K562 (cell line): ENCODE measurements around the gene TPSAB1.

Source experiments
- FOXA1 ChIP-seq: fragments of 450-650 bp; IDR thresholded peaks from 2 replicates; pipeline ENCODE4 v1.6.1; 2016; ENCODE audit warnings: mild to moderate bottlenecking, borderline replicate concordance
- KDM5B ChIP-seq: fragments of 200-600 bp; sonication (generic); IDR thresholded peaks from 2 replicates; pipeline ENCODE4 v1.6.1; 2012; ENCODE audit warnings: low read depth, mild to moderate bottlenecking, moderate library complexity, low read length, control low read depth, inconsistent platforms; ENCODE audit not compliant: insufficient replicate concordance
- MYNN ChIP-seq, 2 experiments: sonication (generic); formaldehyde crosslinking in 1 of 2; IDR thresholded peaks; 2 replicates each; pipeline versions ENCODE4 v1.5.0 to v1.6.1; 2016 to 2020; ENCODE audit warnings: antibody characterized with exemption in 1 of 2, missing genetic modification reagents in 1 of 2
- TF ChIP-seq, protein P1 (sequence below), 3 experiments: IDR thresholded peaks in 2 of 3; conservative IDR thresholded peaks in 1 of 3; 2 replicates each; pipeline ENCODE4 v1.5.1; 2011 to 2012; ENCODE audit warnings: low read length in 3 of 3, mild to moderate bottlenecking in 3 of 3, control low read depth in 2 of 3, improper control_type of control experiment in 1 of 3, inconsistent platforms in 1 of 3, low read depth in 1 of 3, mixed read lengths in 1 of 3, moderate library complexity in 1 of 3; ENCODE audit not compliant: insufficient read depth in 2 of 3
- TF ChIP-seq, protein P2 (sequence below), 2 experiments: fragments of 450-650 bp; formaldehyde crosslinking in 1 of 2; IDR thresholded peaks; 2 replicates each; pipeline versions ENCODE4 v1.4.0 to v1.6.1; 2014 to 2020; ENCODE audit warnings: mild to moderate bottlenecking in 2 of 2, borderline replicate concordance in 1 of 2, low read depth in 1 of 2

DNA sequence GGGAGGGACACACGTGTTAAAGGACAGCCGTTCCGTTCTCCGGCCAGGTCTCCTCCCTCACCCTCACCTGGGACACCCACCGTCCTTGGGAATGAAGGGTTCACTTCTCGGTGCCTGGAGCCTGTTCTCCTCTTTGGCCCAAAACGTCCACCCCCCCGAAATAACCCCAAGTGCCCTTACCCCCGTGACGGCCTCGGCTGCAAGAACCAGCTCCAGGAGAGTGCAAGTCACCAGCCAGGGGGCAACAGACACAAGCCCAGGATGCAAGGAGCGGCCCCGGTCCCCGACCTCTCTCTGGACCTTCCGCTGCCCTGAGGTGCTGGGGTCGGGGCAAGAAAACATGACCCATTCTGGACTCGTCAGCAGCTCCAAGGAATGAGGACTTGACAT is 49.0 kb downstream of the TPSAB1 start:
- TF ChIP-seq, protein P1, sequence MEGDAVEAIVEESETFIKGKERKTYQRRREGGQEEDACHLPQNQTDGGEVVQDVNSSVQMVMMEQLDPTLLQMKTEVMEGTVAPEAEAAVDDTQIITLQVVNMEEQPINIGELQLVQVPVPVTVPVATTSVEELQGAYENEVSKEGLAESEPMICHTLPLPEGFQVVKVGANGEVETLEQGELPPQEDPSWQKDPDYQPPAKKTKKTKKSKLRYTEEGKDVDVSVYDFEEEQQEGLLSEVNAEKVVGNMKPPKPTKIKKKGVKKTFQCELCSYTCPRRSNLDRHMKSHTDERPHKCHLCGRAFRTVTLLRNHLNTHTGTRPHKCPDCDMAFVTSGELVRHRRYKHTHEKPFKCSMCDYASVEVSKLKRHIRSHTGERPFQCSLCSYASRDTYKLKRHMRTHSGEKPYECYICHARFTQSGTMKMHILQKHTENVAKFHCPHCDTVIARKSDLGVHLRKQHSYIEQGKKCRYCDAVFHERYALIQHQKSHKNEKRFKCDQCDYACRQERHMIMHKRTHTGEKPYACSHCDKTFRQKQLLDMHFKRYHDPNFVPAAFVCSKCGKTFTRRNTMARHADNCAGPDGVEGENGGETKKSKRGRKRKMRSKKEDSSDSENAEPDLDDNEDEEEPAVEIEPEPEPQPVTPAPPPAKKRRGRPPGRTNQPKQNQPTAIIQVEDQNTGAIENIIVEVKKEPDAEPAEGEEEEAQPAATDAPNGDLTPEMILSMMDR (IDR thresholded peaks at IDR 0.05 in 2 of 3, conservative IDR thresholded peaks at IDR 0.05 in 1 of 3; ENCODE audit: insufficient read depth in 2 of 3, low read depth in 1 of 3, low read length in 3 of 3): peak in 1 of 3 experiments; percentile 9; a peak in 1 of 6 replicates
- TF ChIP-seq KDM5B (no peak), FOXA1 (no peak), MYNN (IDR thresholded peaks at IDR 0.05) (no peak), MYNN (CRISPR knock-in tag; IDR thresholded peaks at IDR 0.05) (no peak)
- TF ChIP-seq, protein P2, sequence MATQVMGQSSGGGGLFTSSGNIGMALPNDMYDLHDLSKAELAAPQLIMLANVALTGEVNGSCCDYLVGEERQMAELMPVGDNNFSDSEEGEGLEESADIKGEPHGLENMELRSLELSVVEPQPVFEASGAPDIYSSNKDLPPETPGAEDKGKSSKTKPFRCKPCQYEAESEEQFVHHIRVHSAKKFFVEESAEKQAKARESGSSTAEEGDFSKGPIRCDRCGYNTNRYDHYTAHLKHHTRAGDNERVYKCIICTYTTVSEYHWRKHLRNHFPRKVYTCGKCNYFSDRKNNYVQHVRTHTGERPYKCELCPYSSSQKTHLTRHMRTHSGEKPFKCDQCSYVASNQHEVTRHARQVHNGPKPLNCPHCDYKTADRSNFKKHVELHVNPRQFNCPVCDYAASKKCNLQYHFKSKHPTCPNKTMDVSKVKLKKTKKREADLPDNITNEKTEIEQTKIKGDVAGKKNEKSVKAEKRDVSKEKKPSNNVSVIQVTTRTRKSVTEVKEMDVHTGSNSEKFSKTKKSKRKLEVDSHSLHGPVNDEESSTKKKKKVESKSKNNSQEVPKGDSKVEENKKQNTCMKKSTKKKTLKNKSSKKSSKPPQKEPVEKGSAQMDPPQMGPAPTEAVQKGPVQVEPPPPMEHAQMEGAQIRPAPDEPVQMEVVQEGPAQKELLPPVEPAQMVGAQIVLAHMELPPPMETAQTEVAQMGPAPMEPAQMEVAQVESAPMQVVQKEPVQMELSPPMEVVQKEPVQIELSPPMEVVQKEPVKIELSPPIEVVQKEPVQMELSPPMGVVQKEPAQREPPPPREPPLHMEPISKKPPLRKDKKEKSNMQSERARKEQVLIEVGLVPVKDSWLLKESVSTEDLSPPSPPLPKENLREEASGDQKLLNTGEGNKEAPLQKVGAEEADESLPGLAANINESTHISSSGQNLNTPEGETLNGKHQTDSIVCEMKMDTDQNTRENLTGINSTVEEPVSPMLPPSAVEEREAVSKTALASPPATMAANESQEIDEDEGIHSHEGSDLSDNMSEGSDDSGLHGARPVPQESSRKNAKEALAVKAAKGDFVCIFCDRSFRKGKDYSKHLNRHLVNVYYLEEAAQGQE (IDR thresholded peaks at IDR 0.05; ENCODE audit: borderline replicate concordance): no peak
- TF ChIP-seq, protein P2 (CRISPR knock-in tag; IDR thresholded peaks at IDR 0.05; ENCODE audit: low read depth): no peak
